Measurements from ENCODE around the gene LMCD1. TPM values are rescaled to one million over a fixed set of nuclear protein-coding genes. Genes with fewer than 3 reads are reported as not detected.

LMCD1 gene
- total RNA-seq, 1 donor from 2014 or later = 174 TPM

- H3K36me3 ChIP-seq = peaks cover 62% of the 10 kb centered on the region
- TF ChIP-seq CTCF (IDR thresholded peaks at IDR 0.05) = no peak
- no peak overlapping the region for H3K27ac ChIP-seq
- DNase-seq (no peak), ATAC-seq (no peak)
- H3K9me3 ChIP-seq = no peaks in the 10 kb centered on the region
- peaks cover 15% of the 10 kb centered on the region for H3K4me1 ChIP-seq
- intact Hi-C loops (cut with DNase I) = no loop called here
- no peak overlapping the region for H3K4me3 ChIP-seq
- no peaks in the 10 kb centered on the region for H3K27me3 ChIP-seq
Measured at GRCh38 chr3:8549354-8549753, 47.7 kb downstream of the LMCD1 start.

GRCh38 chr3:8550611-8551010 lies 49.0 kb downstream of the LMCD1 start:
- H3K4me3 ChIP-seq = no peak overlapping the region
- TF ChIP-seq CTCF (IDR thresholded peaks at IDR 0.05) = no peak
- DNase-seq (no peak), ATAC-seq (no peak)
- intact Hi-C loops (cut with DNase I) = no loop called here
- H3K9me3 ChIP-seq = no peaks in the 10 kb centered on the region
- H3K36me3 ChIP-seq = peaks cover 60% of the 10 kb centered on the region
- H3K27me3 ChIP-seq = no peaks in the 10 kb centered on the region
- H3K4me1 ChIP-seq = peaks cover 26% of the 10 kb centered on the region
- H3K27ac ChIP-seq = no peak overlapping the region

- H3K4me3 ChIP-seq = no peak overlapping the region
- intact Hi-C loops (cut with DNase I) = no loop called here
- peaks cover 41% of the 10 kb centered on the region for H3K4me1 ChIP-seq
- no peaks in the 10 kb centered on the region for H3K9me3 ChIP-seq
- ATAC-seq (no peak), DNase-seq (no peak)
- no peak for TF ChIP-seq CTCF (IDR thresholded peaks at IDR 0.05)
- peak overlapping the region; percentile 47 for H3K27ac ChIP-seq
- peaks cover 44% of the 10 kb centered on the region for H3K36me3 ChIP-seq
- H3K27me3 ChIP-seq = no peaks in the 10 kb centered on the region
Measured at GRCh38 chr3:8552223-8552762, 50.7 kb downstream of the LMCD1 start.

GRCh38 chr3:8553405-8553804 lies 51.8 kb downstream of the LMCD1 start:
- Histone ChIP-seq H3K27me3 (no peaks in the 10 kb centered on the region), H3K27ac (no peak overlapping the region), H3K36me3 (peaks cover 50% of the 10 kb centered on the region), H3K4me1 (peaks cover 48% of the 10 kb centered on the region), H3K9me3 (no peaks in the 10 kb centered on the region), H3K4me3 (no peak overlapping the region)
- ATAC-seq = no peak
- intact Hi-C loops (cut with DNase I) = no loop called here
- no peak for DNase-seq
- no peak for TF ChIP-seq CTCF (IDR thresholded peaks at IDR 0.05)

GRCh38 chr3:8554696-8555095 lies 53.1 kb downstream of the LMCD1 start:
- H3K9me3 ChIP-seq = no peaks in the 10 kb centered on the region
- peaks cover 44% of the 10 kb centered on the region for H3K36me3 ChIP-seq
- peak overlapping the region; percentile 63 for H3K27ac ChIP-seq
- DNase-seq (no peak), ATAC-seq (no peak)
- peaks cover 50% of the 10 kb centered on the region for H3K4me1 ChIP-seq
- intact Hi-C loops (cut with DNase I) = no loop called here
- no peak overlapping the region for H3K4me3 ChIP-seq
- no peaks in the 10 kb centered on the region for H3K27me3 ChIP-seq
- no peak for TF ChIP-seq CTCF (IDR thresholded peaks at IDR 0.05)

- Histone ChIP-seq H3K9me3 (no peaks in the 10 kb centered on the region), H3K36me3 (peaks cover 40% of the 10 kb centered on the region), H3K4me3 (no peak overlapping the region), H3K4me1 (peaks cover 55% of the 10 kb centered on the region), H3K27me3 (no peaks in the 10 kb centered on the region), H3K27ac (peak overlapping the region; percentile 63)
- no peak for DNase-seq
- TF ChIP-seq CTCF (IDR thresholded peaks at IDR 0.05) = no peak
- intact Hi-C loops (cut with DNase I) = no loop called here
- ATAC-seq = peak; percentile 37
Measured at GRCh38 chr3:8555113-8555661, 53.6 kb downstream of the LMCD1 start.

All from upper lobe of right lung (tissue), 1 donor.